ENCODE results near the gene ACLY.
"Not testable (repeated sequence)": the region's sequence is repeated elsewhere in the genome, so short reads cannot be mapped to it uniquely, and the experiment has no call there.

The ACLY gene

GRCh38 chr17:41910701-41911391, 7.9 kb downstream of the ACLY start:
- DNase-seq (ENCODE audit: low read depth) = no peak

GRCh38 chr17:41909088-41909487, 9.7 kb downstream of the ACLY start:
- no peak for DNase-seq (ENCODE audit: low read depth)

GRCh38 chr17:41907633-41908539, 10.9 kb downstream of the ACLY start:
- DNase-seq (ENCODE audit: low read depth) = no peak

- DNase-seq (ENCODE audit: low read depth) = no peak
Observed at GRCh38 chr17:41907185-41907556, 11.6 kb downstream of the ACLY start.

GRCh38 chr17:41906465-41907184, 12.1 kb downstream of the ACLY start:
- no peak for DNase-seq (ENCODE audit: low read depth)

- DNase-seq (ENCODE audit: low read depth) = no peak
Observed at GRCh38 chr17:41905172-41905571, 13.6 kb downstream of the ACLY start.

GRCh38 chr17:41904242-41904841, 14.4 kb downstream of the ACLY start:
- no peak for DNase-seq (ENCODE audit: low read depth)

- DNase-seq (ENCODE audit: low read depth) = no peak
Observed at GRCh38 chr17:41901646-41902045, 17.1 kb downstream of the ACLY start.

- no peak for DNase-seq (ENCODE audit: low read depth)
Observed at GRCh38 chr17:41896726-41897125, 22.0 kb downstream of the ACLY start.

GRCh38 chr17:41895617-41896016, 23.1 kb downstream of the ACLY start:
- no peak for DNase-seq (ENCODE audit: low read depth)

GRCh38 chr17:41894791-41895331, 23.9 kb downstream of the ACLY start:
- DNase-seq (ENCODE audit: low read depth) = no peak

- no peak for DNase-seq (ENCODE audit: low read depth)
Observed at GRCh38 chr17:41893384-41893783, 25.4 kb downstream of the ACLY start.

- DNase-seq (ENCODE audit: low read depth) = no peak
Observed at GRCh38 chr17:41892021-41892376, 26.8 kb downstream of the ACLY start.

- no peak for DNase-seq (ENCODE audit: low read depth)
Observed at GRCh38 chr17:41891135-41892020, 27.4 kb downstream of the ACLY start.

- no peak for DNase-seq (ENCODE audit: low read depth)
Observed at GRCh38 chr17:41888332-41888965, 30.3 kb downstream of the ACLY start.

GRCh38 chr17:41885733-41886132, 33.0 kb downstream of the ACLY start:
- no peak for DNase-seq (ENCODE audit: low read depth)

- no peak for DNase-seq (ENCODE audit: low read depth)
Observed at GRCh38 chr17:41882756-41883155, 36.0 kb downstream of the ACLY start.

GRCh38 chr17:41880130-41880529, 38.6 kb downstream of the ACLY start:
- DNase-seq (ENCODE audit: low read depth) = no peak

GRCh38 chr17:41874293-41874670, 44.5 kb downstream of the ACLY start:
- DNase-seq (ENCODE audit: low read depth) = not testable (repeated sequence)

GRCh38 chr17:41873559-41874292, 45.0 kb downstream of the ACLY start:
- no peak for DNase-seq (ENCODE audit: low read depth)

All from T follicular helper cell (primary cell).